OCI-LY1 (cell line): ENCODE measurements around the gene CMTM2.

ENCODE experiments used
- EZH2 ChIP-seq: fragments of 200-600 bp; sonication (generic), shearing (Covaris generic); IDR thresholded peaks from 2 replicates; pipeline ENCODE4 v1.8.0; 2017; ENCODE audit warnings: borderline replicate concordance, mixed run types, mild to moderate bottlenecking, antibody characterized with exemption, low read length, moderate library complexity, mixed read lengths
- TF ChIP-seq, protein P1 (sequence below): fragments of 200-600 bp; sonication (generic), shearing (Covaris generic); IDR thresholded peaks from 2 replicates; pipeline ENCODE4 v1.5.1; 2017; ENCODE audit warnings: mild to moderate bottlenecking, antibody characterized with exemption, low read length, moderate library complexity, mixed read lengths

DNA sequence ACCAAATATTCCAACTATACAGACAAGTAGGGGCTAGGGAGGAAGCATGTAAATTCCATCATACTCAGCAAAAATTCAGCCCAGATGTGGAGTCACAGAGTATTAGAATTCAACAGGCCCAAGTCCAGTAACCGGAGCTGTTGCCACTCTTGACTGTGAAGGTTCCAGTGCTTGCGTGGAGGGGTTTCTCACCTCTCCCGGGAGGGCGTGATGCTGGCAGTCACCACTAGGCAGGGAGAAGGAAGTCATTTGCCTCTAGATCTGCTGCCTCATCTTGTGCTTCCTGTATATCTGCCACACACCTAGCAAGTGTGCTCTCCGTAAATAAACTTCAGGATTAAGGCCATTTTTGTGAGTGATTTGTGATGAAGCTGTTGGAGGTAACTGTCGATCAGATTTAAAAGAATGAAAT lies 27.9 kb upstream of the CMTM2 start:
- no peak for TF ChIP-seq EZH2
- TF ChIP-seq, protein P1, sequence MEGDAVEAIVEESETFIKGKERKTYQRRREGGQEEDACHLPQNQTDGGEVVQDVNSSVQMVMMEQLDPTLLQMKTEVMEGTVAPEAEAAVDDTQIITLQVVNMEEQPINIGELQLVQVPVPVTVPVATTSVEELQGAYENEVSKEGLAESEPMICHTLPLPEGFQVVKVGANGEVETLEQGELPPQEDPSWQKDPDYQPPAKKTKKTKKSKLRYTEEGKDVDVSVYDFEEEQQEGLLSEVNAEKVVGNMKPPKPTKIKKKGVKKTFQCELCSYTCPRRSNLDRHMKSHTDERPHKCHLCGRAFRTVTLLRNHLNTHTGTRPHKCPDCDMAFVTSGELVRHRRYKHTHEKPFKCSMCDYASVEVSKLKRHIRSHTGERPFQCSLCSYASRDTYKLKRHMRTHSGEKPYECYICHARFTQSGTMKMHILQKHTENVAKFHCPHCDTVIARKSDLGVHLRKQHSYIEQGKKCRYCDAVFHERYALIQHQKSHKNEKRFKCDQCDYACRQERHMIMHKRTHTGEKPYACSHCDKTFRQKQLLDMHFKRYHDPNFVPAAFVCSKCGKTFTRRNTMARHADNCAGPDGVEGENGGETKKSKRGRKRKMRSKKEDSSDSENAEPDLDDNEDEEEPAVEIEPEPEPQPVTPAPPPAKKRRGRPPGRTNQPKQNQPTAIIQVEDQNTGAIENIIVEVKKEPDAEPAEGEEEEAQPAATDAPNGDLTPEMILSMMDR = peak; percentile 41; the same call in 1 of the 2 replicates
